Neural cell (in vitro differentiated cells): Measurements from ENCODE around the gene SORCS1. TPM values are rescaled to one million over a fixed set of nuclear protein-coding genes. Genes with fewer than 3 reads are reported as not detected.

Experiments used
- H2AFZ ChIP-seq: fragments of 200-600, 300-800 bp; sonication (generic), shearing (Covaris generic); 2 replicates; pipeline ENCODE4 v1.6.0; 2014; ENCODE audit warnings: low read depth, mild to moderate bottlenecking, antibody characterized with exemption, low read length, moderate library complexity
- H3F3A ChIP-seq: fragments of 200-600 bp; shearing (Covaris generic); 2 replicates; pipeline ENCODE4 v1.6.1; 2016; ENCODE audit warnings: mild to moderate bottlenecking, moderate library complexity, mixed read lengths, antibody characterized with exemption, low read length; ENCODE audit not compliant: insufficient read depth, poor library complexity, severe bottlenecking
- H3K27ac ChIP-seq: fragments of 200-600, 300-800 bp; sonication (generic), shearing (Covaris generic); 2 replicates; pipeline ENCODE4 v1.5.1; 2014; ENCODE audit warnings: mild to moderate bottlenecking, low read length, moderate library complexity
- H3K27me3 ChIP-seq: fragments of 300-800, 200-600 bp; sonication (generic), shearing (Covaris generic); 2 replicates; pipeline ENCODE4 v1.6.0; 2014; ENCODE audit warnings: mild to moderate bottlenecking, low read depth, low read length, moderate library complexity; ENCODE audit not compliant: insufficient read depth
- H3K36me3 ChIP-seq: fragments of 300-800, 200-600 bp; sonication (generic), shearing (Covaris generic); 2 replicates; pipeline ENCODE4 v1.5.1; 2014; ENCODE audit warnings: mild to moderate bottlenecking, antibody characterized with exemption, low read length, moderate library complexity; ENCODE audit not compliant: insufficient read depth
- H3K4me2 ChIP-seq: fragments of 300-800, 200-600 bp; sonication (generic), shearing (Covaris generic); 2 replicates; pipeline ENCODE4 v1.6.0; 2014; ENCODE audit warnings: mild to moderate bottlenecking, low read length
- H3K4me3 ChIP-seq: fragments of 300-800, 200-600 bp; sonication (generic), shearing (Covaris generic); 2 replicates; pipeline ENCODE4 v1.5.1; 2014; ENCODE audit warnings: mild to moderate bottlenecking, low read length, moderate library complexity
- H3K79me2 ChIP-seq: fragments of 200-600 bp; shearing (Covaris generic); replicated peaks from 2 replicates; pipeline ENCODE4 v1.6.0; 2014; ENCODE audit warnings: mild to moderate bottlenecking, low read length, moderate library complexity; ENCODE audit not compliant: insufficient read depth
- H3K9ac ChIP-seq: fragments of 300-800, 200-600 bp; sonication (generic), shearing (Covaris generic); 2 replicates; pipeline ENCODE4 v1.6.1; 2016; ENCODE audit warnings: mild to moderate bottlenecking, low read length, mixed read lengths
- H3K9me2 ChIP-seq: fragments of 200-600 bp; shearing (Covaris generic); 2 replicates; pipeline ENCODE4 v1.6.1; 2016; ENCODE audit warnings: mild to moderate bottlenecking, low read length, mixed read lengths; ENCODE audit not compliant: insufficient read depth
- H3K9me3 ChIP-seq: fragments of 200-600, 300-800 bp; sonication (generic), shearing (Covaris generic); 2 replicates; pipeline ENCODE4 v1.6.1; 2016; ENCODE audit warnings: mild to moderate bottlenecking, mixed run types, low read length, moderate library complexity, mixed read lengths
- H4K20me1 ChIP-seq: fragments of 200-600 bp; shearing (Covaris generic); 2 replicates; pipeline ENCODE4 v1.6.1; 2016; ENCODE audit warnings: mild to moderate bottlenecking, mixed run types; ENCODE audit not compliant: insufficient read depth
- CTCF ChIP-seq: fragments of 450-650 bp; IDR thresholded peaks from 2 replicates; pipeline ENCODE4 v1.5.1; 2014; ENCODE audit warnings: antibody characterized with exemption, mild to moderate bottlenecking, moderate library complexity; ENCODE audit not compliant: poor library complexity, severe bottlenecking
- EP300 ChIP-seq: fragments of 450-650 bp; conservative IDR thresholded peaks from 2 replicates; pipeline ENCODE4 v1.6.1; 2014; ENCODE audit warnings: antibody characterized with exemption, mild to moderate bottlenecking, moderate library complexity; ENCODE audit not compliant: poor library complexity, severe bottlenecking
- EZH2 ChIP-seq: fragments of 200-600, 300-800 bp; shearing (Covaris generic), sonication (generic); IDR thresholded peaks from 2 replicates; pipeline ENCODE4 v1.6.1; 2014; ENCODE audit warnings: antibody characterized with exemption, low read length, borderline replicate concordance, mild to moderate bottlenecking; ENCODE audit not compliant: insufficient read depth, poor library complexity, severe bottlenecking
- MXI1 ChIP-seq: fragments of 450-650 bp; conservative IDR thresholded peaks from 2 replicates; pipeline ENCODE4 v1.6.1; 2014; ENCODE audit warnings: antibody characterized with exemption, mild to moderate bottlenecking; ENCODE audit not compliant: poor library complexity, severe bottlenecking
- POLR2AphosphoS5 ChIP-seq: IDR thresholded peaks from 2 replicates; pipeline ENCODE4 v1.6.1; 2012
- RAD21 ChIP-seq: fragments of 450-650 bp; conservative IDR thresholded peaks from 2 replicates; pipeline ENCODE4 v1.6.1; 2014; ENCODE audit warnings: antibody characterized with exemption, mild to moderate bottlenecking, moderate library complexity
- REST ChIP-seq: IDR thresholded peaks from 2 replicates; pipeline ENCODE4 v1.6.1; 2012; ENCODE audit warnings: borderline replicate concordance
- SMC3 ChIP-seq: fragments of 450-650 bp; conservative IDR thresholded peaks from 2 replicates; pipeline ENCODE4 v1.6.1; 2014; ENCODE audit warnings: antibody characterized with exemption, mild to moderate bottlenecking, moderate library complexity; ENCODE audit not compliant: poor library complexity
- TAF1 ChIP-seq: IDR thresholded peaks from 2 replicates; pipeline ENCODE4 v1.6.1; 2012; ENCODE audit warnings: low read depth
- polyA plus RNA-seq: library from polyadenylated mRNA; depleted of rRNA; stranded (reverse); fragments of >200 nt; gene quantifications from 2 replicates; pipeline ENCODE4 v1.2.3, GENCODE V29; 2014

Gene SORCS1
- polyA plus RNA-seq, 1 donor from 2014 or later: 27.0 TPM

- H2AFZ ChIP-seq: no peak overlapping the region
- H3K9ac ChIP-seq: no peak overlapping the region
- no peak overlapping the region for H3K4me3 ChIP-seq
- no peaks in the 10 kb centered on the region for H4K20me1 ChIP-seq
- H3K4me2 ChIP-seq: no peak overlapping the region
- no peaks in the 10 kb centered on the region for H3K27me3 ChIP-seq
- H3K36me3 ChIP-seq: no peaks in the 10 kb centered on the region
- H3K79me2 ChIP-seq: no peaks in the 10 kb centered on the region
- no peaks in the 10 kb centered on the region for H3K9me2 ChIP-seq
- H3K27ac ChIP-seq: no peak overlapping the region
- TF ChIP-seq SMC3: no peak
- no peak for TF ChIP-seq POLR2AphosphoS5
- no peaks in the 10 kb centered on the region for H3F3A ChIP-seq
- no peaks in the 10 kb centered on the region for H3K9me3 ChIP-seq
Measured at GRCh38 chr10:107098326-107098725, 66.2 kb downstream of the SORCS1 start.

GRCh38 chr10:107094824-107095522, 69.5 kb downstream of the SORCS1 start:
- Histone ChIP-seq H3K27ac (no peak overlapping the region), H3K9ac (no peak overlapping the region), H3K27me3 (no peaks in the 10 kb centered on the region), H2AFZ (no peak overlapping the region), H3K9me3 (no peaks in the 10 kb centered on the region), H3K36me3 (no peaks in the 10 kb centered on the region), H4K20me1 (no peaks in the 10 kb centered on the region), H3F3A (no peaks in the 10 kb centered on the region), H3K9me2 (no peaks in the 10 kb centered on the region), H3K79me2 (no peaks in the 10 kb centered on the region), H3K4me2 (no peak overlapping the region), H3K4me3 (no peak overlapping the region)
- TF ChIP-seq RAD21 (no peak), POLR2AphosphoS5 (no peak), MXI1 (no peak), REST (no peak), CTCF (no peak), SMC3 (no peak), TAF1 (no peak), EZH2 (no peak), EP300 (no peak)
